Dendritic cell treated with granulocyte-macrophage colony-stimulating factor and Interleukin-4, amounts not matched to agents 40 ng/mL and 50 ng/mL, for 4 days (primary cell): ENCODE measurements around the gene PODXL.

Experiments
- H3K27ac Mint-ChIP-seq: one replicate; pipeline ENCODE4 v1.8.0; 2022; ENCODE audit warnings: mild to moderate bottlenecking, mixed read lengths
- H3K27me3 Mint-ChIP-seq: one replicate; pipeline ENCODE4 v1.8.0; 2022; ENCODE audit warnings: mild to moderate bottlenecking, mixed read lengths
- H3K36me3 Mint-ChIP-seq: one replicate; pipeline ENCODE4 v1.8.0; 2022; ENCODE audit warnings: low read depth, mixed read lengths
- H3K4me1 Mint-ChIP-seq: one replicate; pipeline ENCODE4 v1.8.0; 2022; ENCODE audit warnings: low read depth, mixed read lengths
- H3K4me3 Mint-ChIP-seq: one replicate; pipeline ENCODE4 v1.8.0; 2022; ENCODE audit warnings: mild to moderate bottlenecking, moderate library complexity, mixed read lengths
- H3K9me3 Mint-ChIP-seq: one replicate; pipeline ENCODE4 v1.8.0; 2022; ENCODE audit warnings: mixed read lengths
- intact Hi-C: fragments of 100-400 bp; cut with micrococcal nuclease; formaldehyde crosslinking; loops from one replicate; pipeline ENCODE4 v1.15.0; 2022

PODXL gene

GRCh38 chr7:131462059-131462458 lies 94.4 kb downstream of the PODXL start:
- no peaks in the 10 kb centered on the region for H3K9me3 Mint-ChIP-seq
- H3K36me3 Mint-ChIP-seq = peaks cover 40% of the 10 kb centered on the region
- no peak overlapping the region for H3K4me3 Mint-ChIP-seq
- intact Hi-C loops = no loop called here
- H3K27ac Mint-ChIP-seq = no peak overlapping the region
- no peaks in the 10 kb centered on the region for H3K27me3 Mint-ChIP-seq
- H3K4me1 Mint-ChIP-seq = no peaks in the 10 kb centered on the region

- H3K27me3 Mint-ChIP-seq = no peaks in the 10 kb centered on the region
- H3K36me3 Mint-ChIP-seq = peaks cover 56% of the 10 kb centered on the region
- intact Hi-C loops = no loop called here
- H3K9me3 Mint-ChIP-seq = no peaks in the 10 kb centered on the region
- no peak overlapping the region for H3K27ac Mint-ChIP-seq
- H3K4me3 Mint-ChIP-seq = no peak overlapping the region
- no peaks in the 10 kb centered on the region for H3K4me1 Mint-ChIP-seq
These were observed 97.2 kb downstream of the PODXL start for GRCh38 chr7:131459256-131459655.

DNA sequence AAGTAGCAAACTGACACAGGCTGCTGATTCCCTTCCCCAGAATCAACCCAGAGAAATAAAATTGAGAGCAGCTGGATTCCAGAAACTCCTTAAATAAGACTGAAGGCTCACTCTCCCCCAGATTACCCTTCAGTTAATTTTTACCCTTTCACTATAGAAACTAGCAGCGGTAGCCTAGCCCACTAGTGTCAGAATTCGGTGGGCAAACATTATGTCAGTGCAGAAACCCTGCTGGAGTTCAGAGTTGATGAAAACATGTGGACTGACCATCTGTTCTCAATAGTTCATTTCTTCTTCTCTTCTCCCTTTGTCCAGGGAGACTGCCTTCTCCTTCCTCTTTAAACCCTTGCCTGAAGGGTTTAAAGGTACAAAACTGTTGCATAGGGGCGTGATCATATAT lies 100.1 kb downstream of the PODXL start:
- intact Hi-C loops = no loop called here
- H3K4me3 Mint-ChIP-seq = no peak overlapping the region
- H3K27me3 Mint-ChIP-seq = no peaks in the 10 kb centered on the region
- H3K4me1 Mint-ChIP-seq = no peaks in the 10 kb centered on the region
- H3K27ac Mint-ChIP-seq = no peak overlapping the region
- no peaks in the 10 kb centered on the region for H3K9me3 Mint-ChIP-seq
- peaks cover 44% of the 10 kb centered on the region for H3K36me3 Mint-ChIP-seq

- Mint-ChIP-seq H3K36me3 (peaks cover 43% of the 10 kb centered on the region), H3K27ac (no peak overlapping the region)
- intact Hi-C loops = no loop called here
These were observed 100.9 kb downstream of the PODXL start for GRCh38 chr7:131455546-131455945.

DNA sequence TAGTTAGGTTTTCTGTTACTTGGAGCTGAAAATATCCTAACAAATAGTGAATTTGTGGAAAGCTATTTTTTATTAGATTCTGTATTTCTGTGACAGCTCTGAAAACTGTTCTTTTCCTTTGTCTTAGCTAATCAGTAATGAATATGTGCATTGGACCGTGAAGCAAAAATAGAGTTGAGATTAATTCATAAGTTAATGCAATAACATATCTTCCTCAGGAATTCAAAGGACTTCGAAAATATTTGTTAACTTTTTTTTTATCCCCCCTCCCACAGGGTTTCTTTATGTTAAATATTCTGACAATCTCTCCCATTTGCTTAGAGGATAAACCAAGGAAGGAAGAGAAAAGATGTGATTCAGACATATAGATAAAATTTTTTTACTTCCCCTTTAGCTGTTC lies 101.4 kb downstream of the PODXL start:
- Mint-ChIP-seq H3K27me3 (no peaks in the 10 kb centered on the region), H3K4me1 (no peaks in the 10 kb centered on the region), H3K36me3 (peaks cover 43% of the 10 kb centered on the region), H3K4me3 (no peak overlapping the region), H3K27ac (no peak overlapping the region), H3K9me3 (no peaks in the 10 kb centered on the region)
- intact Hi-C loops = no loop called here

More at GRCh38 chr7:131455546-131455945, 100.9 kb downstream of the PODXL start:
- no peaks in the 10 kb centered on the region for H3K9me3 Mint-ChIP-seq
- no peak overlapping the region for H3K4me3 Mint-ChIP-seq
- H3K4me1 Mint-ChIP-seq = no peaks in the 10 kb centered on the region
- no peaks in the 10 kb centered on the region for H3K27me3 Mint-ChIP-seq

- intact Hi-C loops = no loop called here
- Mint-ChIP-seq H3K4me1 (no peaks in the 10 kb centered on the region), H3K36me3 (peaks cover 43% of the 10 kb centered on the region), H3K4me3 (no peak overlapping the region), H3K9me3 (no peaks in the 10 kb centered on the region), H3K27ac (no peak overlapping the region), H3K27me3 (no peaks in the 10 kb centered on the region)
These were observed 101.9 kb downstream of the PODXL start for GRCh38 chr7:131454498-131454897.
